Ovary (tissue), 9 donors: ENCODE results near the gene NIN. TPM values are rescaled to one million over a fixed set of nuclear protein-coding genes. Genes with fewer than 3 reads are reported as not detected.

ENCODE experiments used
- DNase-seq, 5 donors: peaks; one replicate each; pipeline ENCODE4 v3.0.0-alpha.2; 2019 to 2020
- H3K27ac ChIP-seq, 2 donors: fragments of 200-600 bp; one replicate each; pipeline versions ENCODE4 v1.5.1 to v1.8.0; 2019 to 2022
- H3K27me3 ChIP-seq: fragments of 200-600 bp; one replicate; pipeline ENCODE4 v1.8.0; 2022
- H3K36me3 ChIP-seq: fragments of 200-600 bp; sonication (generic); one replicate; pipeline ENCODE4 v1.5.1; 2019
- H3K4me1 ChIP-seq: one replicate; pipeline ENCODE4 v1.8.1; 2013; ENCODE audit warnings: mild to moderate bottlenecking, moderate library complexity; ENCODE audit not compliant: insufficient read depth
- H3K4me3 ChIP-seq: fragments of 200-600 bp; sonication (generic); one replicate; pipeline ENCODE4 v1.5.1; 2017
- H3K9me3 ChIP-seq, 2 donors: fragments of 200-600 bp in 1 of 2; sonication (generic) in 1 of 2; one replicate each; pipeline versions ENCODE4 v1.5.1 to v1.8.1; 2013 to 2019; ENCODE audit warnings: mild to moderate bottlenecking in 1 of 2, moderate library complexity in 1 of 2
- EP300 ChIP-seq: sonication (generic); formaldehyde crosslinking; IDR thresholded peaks from one replicate; pipeline ENCODE4 v1.6.1; 2017; ENCODE audit warnings: antibody characterized with exemption
- POLR2A ChIP-seq: fragments of 450-650 bp; IDR thresholded peaks from one replicate; pipeline ENCODE4 v1.6.1; 2017; ENCODE audit warnings: antibody characterized with exemption, mild to moderate bottlenecking, moderate library complexity
- WGBS, 3 donors: extraction: QIAGEN DNeasy Blood & Tissue Kit in 1 of 3; methylation state at CpG; one replicate each; pipeline versions ENCODE4 v1.1.5 to v1.1.7; 2013 to 2017; 5-methylcytosine and 5-hydroxymethylcytosine counted together
- intact Hi-C, 4 donors: fragments of 100-400 bp; cut with DNase I; formaldehyde crosslinking; loops; one replicate each; pipeline versions ENCODE4 v1.11.0 to v1.15.1; 2022 to 2023
- polyA plus RNA-seq, 2 donors: library from polyadenylated mRNA; stranded (reverse); fragments of 200-250 nt in 1 of 2; fragments of 350-450 nt in 1 of 2; fragmentation: Illumina TruSeq in 1 of 2; extraction: RNeasy Lipid Tissue Mini Kit (QIAGEN cat#74804) in 1 of 2; gene quantifications; one replicate each; pipeline ENCODE4 v1.2.3, GENCODE V29; 2013 to 2014
- total RNA-seq, 7 donors: library from RNA; depleted of rRNA in 2 of 7; stranded (reverse); fragments of >200 nt in 2 of 7; fragmentation: NEBNext Ultra II Directional in 3 of 7; extraction: Animal tissue kit (Norgen Biotek cat#: 25700) in 3 of 7; gene quantifications; one replicate each; pipeline versions ENCODE4 v1.1.0 to v1.2.4, GENCODE V29; 2016 to 2023
- TF ChIP-seq, protein P1 (sequence below), 3 donors: fragments of 450-650 bp in 2 of 3; fragments of 200-600 bp in 1 of 3; IDR thresholded peaks; one replicate each; pipeline versions ENCODE4 v1.5.1 to v1.8.0; 2016 to 2022; ENCODE audit warnings: antibody characterized with exemption in 3 of 3, mild to moderate bottlenecking in 1 of 3
- donor health status: DM: no; HTN: no; CAD: no; lungs with moderate emphysema.
- donor health status: DM: no; HTN: no; CAD: no.
- donor health status: Bipolar disorder and iron deficiency.
- donor health status: DM: yes; HTN: yes; CAD: no.
- donor health status: DM: no; HTN: no; CAD: no.
- donor health status: DM: yes; HTN: yes; CAD: no.

Gene NIN
- total and polyA plus RNA-seq, 9 donors, result 6.4 to 32.4 (median 28.0) TPM

- Histone ChIP-seq H3K27ac (no peak overlapping the region), H3K36me3 (no peaks in the 10 kb centered on the region), H3K4me1 (no peaks in the 10 kb centered on the region), H3K27me3 (no peaks in the 10 kb centered on the region), H3K4me3 (no peak overlapping the region), H3K9me3 (no peaks in the 10 kb centered on the region)
- 65 to 75% (median 74%) methylated on average over 8 of the region's 8 CpGs for WGBS, 3 donors
- intact Hi-C loops, result no loop called here
- no peak for DNase-seq
- no peak for TF ChIP-seq POLR2A
- TF ChIP-seq, protein P1, sequence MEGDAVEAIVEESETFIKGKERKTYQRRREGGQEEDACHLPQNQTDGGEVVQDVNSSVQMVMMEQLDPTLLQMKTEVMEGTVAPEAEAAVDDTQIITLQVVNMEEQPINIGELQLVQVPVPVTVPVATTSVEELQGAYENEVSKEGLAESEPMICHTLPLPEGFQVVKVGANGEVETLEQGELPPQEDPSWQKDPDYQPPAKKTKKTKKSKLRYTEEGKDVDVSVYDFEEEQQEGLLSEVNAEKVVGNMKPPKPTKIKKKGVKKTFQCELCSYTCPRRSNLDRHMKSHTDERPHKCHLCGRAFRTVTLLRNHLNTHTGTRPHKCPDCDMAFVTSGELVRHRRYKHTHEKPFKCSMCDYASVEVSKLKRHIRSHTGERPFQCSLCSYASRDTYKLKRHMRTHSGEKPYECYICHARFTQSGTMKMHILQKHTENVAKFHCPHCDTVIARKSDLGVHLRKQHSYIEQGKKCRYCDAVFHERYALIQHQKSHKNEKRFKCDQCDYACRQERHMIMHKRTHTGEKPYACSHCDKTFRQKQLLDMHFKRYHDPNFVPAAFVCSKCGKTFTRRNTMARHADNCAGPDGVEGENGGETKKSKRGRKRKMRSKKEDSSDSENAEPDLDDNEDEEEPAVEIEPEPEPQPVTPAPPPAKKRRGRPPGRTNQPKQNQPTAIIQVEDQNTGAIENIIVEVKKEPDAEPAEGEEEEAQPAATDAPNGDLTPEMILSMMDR (IDR thresholded peaks at IDR 0.05), result no peak
- no peak for TF ChIP-seq EP300
These were observed 15.4 kb upstream of the NIN start for GRCh38 chr14:50846226-50846880.

DNA sequence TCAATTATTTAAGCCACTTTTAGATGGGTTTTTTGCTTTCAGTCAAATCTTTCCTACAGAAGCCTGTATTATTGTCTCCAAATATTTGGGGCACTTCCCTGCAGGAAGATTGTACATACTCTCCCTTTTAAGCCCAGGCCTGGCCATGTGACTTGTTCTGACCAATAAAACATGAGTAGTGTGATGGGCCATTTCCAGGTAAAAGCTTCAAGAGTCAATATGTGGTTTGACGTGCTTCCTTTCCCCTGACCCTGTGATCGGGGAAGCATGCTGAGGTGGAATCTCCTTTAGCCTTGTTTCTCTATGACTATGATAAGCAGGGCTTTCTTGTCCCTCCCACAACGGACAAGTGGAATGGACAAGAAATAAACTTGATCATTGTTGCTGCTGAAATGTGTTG, 14.2 kb upstream of the NIN start:
- Histone ChIP-seq H3K4me3 (no peak overlapping the region), H3K27me3 (no peaks in the 10 kb centered on the region), H3K36me3 (no peaks in the 10 kb centered on the region), H3K4me1 (no peaks in the 10 kb centered on the region), H3K27ac (no peak overlapping the region), H3K9me3 (no peaks in the 10 kb centered on the region)
- 82 to 87% (median 83%) methylated on average over 3 of the region's 3 CpGs for WGBS, 3 donors
- TF ChIP-seq EP300 (no peak), POLR2A (no peak)
- TF ChIP-seq, protein P1 (IDR thresholded peaks at IDR 0.05), result no peak
- intact Hi-C loops, result no loop called here
- no peak for DNase-seq

GRCh38 chr14:50844391-50844790, 13.4 kb upstream of the NIN start:
- Histone ChIP-seq H3K27ac (no peak overlapping the region), H3K9me3 (no peaks in the 10 kb centered on the region), H3K36me3 (no peaks in the 10 kb centered on the region), H3K27me3 (no peaks in the 10 kb centered on the region), H3K4me1 (no peaks in the 10 kb centered on the region), H3K4me3 (no peak overlapping the region)
- TF ChIP-seq, protein P1 (IDR thresholded peaks at IDR 0.05), result no peak
- TF ChIP-seq EP300 (no peak), POLR2A (no peak)
- DNase-seq, result no peak
- 92 to 94% (median 94%) methylated on average over 2 of the region's 2 CpGs for WGBS, 3 donors
- intact Hi-C loops, result no loop called here

- H3K27ac ChIP-seq, result no peak overlapping the region
- H3K4me3 ChIP-seq, result no peak overlapping the region
- DNase-seq, result no peak
- intact Hi-C loops, result no loop called here
- no peaks in the 10 kb centered on the region for H3K27me3 ChIP-seq
- no peaks in the 10 kb centered on the region for H3K36me3 ChIP-seq
- H3K9me3 ChIP-seq, result no peaks in the 10 kb centered on the region
- no peak for TF ChIP-seq POLR2A
- no peak for TF ChIP-seq EP300
- TF ChIP-seq, protein P1 (IDR thresholded peaks at IDR 0.05), result no peak
- 83 to 91% (median 89%) methylated on average over 5 of the region's 5 CpGs for WGBS, 3 donors
- no peaks in the 10 kb centered on the region for H3K4me1 ChIP-seq
These were observed 8.7 kb upstream of the NIN start for GRCh38 chr14:50839691-50840090.
